Erythroblast (primary cell): ENCODE results near the gene NEUROG1.
A peak's percentile ranks its signal among the peaks of the same experiment; 100 is the strongest.

Source experiments
- DNase-seq, 2 experiments: peaks; one replicate each; lab custom pipeline; 2025; lab: John Stamatoyannopoulos, UW
- GATA1 ChIP-seq: IDR thresholded peaks from 2 replicates; pipeline ENCODE4 v1.6.1; 2011; ENCODE audit warnings: low read depth, mild to moderate bottlenecking, control low read depth, low read length, moderate library complexity
- POLR2A ChIP-seq: IDR thresholded peaks from 2 replicates; pipeline ENCODE4 v1.6.1; 2011; ENCODE audit warnings: mild to moderate bottlenecking, low read length

Gene NEUROG1

DNA sequence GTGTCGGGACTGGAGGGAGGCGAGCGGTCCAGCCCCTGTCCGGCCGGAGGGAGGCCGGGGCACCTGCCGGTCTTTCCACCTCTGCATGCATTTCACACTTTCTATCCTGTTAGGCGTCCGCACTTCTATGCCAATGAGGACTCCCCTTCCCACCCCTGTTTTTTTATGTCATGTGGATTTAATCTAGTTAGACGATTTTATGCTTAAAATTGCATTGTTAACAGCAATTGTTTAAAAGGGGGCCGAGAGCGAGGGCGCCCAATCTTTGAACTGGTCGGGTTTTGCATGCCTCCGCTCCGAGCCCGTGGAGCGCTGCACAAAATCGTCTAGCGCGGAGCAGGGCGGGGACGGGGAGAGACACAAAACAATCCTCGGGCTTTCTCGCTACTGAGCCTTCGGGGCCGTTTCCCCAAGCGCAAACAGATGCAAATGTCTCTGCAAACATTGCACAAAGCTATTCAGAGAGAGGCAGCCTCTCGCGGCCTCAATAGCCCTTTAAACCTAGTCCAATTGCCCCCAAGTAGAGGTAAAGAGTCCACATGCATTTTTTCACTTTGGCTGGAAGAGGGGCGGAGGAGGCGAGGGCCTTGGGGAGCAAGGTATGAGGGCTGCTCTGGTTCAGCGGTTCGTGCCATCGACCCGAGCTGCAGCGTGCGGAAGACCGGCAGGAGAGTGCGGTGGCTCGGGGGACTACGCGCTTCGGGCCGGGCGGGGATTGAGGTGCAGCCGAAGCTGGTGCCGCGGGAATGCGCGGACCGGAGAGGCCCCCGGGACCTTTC lies 46.1 kb downstream of the NEUROG1 start:
- TF ChIP-seq GATA1 = no peak
- no peak for DNase-seq

GRCh38 chr5:135488727-135489465 lies 46.9 kb downstream of the NEUROG1 start:
- DNase-seq = no peak

GRCh38 chr5:135487839-135488514 lies 47.8 kb downstream of the NEUROG1 start:
- no peak for TF ChIP-seq GATA1
- no peak for TF ChIP-seq POLR2A
- DNase-seq = no peak

More at GRCh38 chr5:135488727-135489465, 46.9 kb downstream of the NEUROG1 start:
- TF ChIP-seq GATA1 (no peak), POLR2A (no peak)

GRCh38 chr5:135487037-135487395 lies 48.7 kb downstream of the NEUROG1 start:
- DNase-seq = no peak
- TF ChIP-seq POLR2A (no peak), GATA1 (no peak)

- TF ChIP-seq GATA1 (no peak), POLR2A (no peak)
- peak in 1 of 2 experiments; percentile 18 for DNase-seq
Measured at GRCh38 chr5:135486131-135487036, 49.4 kb downstream of the NEUROG1 start.

DNA sequence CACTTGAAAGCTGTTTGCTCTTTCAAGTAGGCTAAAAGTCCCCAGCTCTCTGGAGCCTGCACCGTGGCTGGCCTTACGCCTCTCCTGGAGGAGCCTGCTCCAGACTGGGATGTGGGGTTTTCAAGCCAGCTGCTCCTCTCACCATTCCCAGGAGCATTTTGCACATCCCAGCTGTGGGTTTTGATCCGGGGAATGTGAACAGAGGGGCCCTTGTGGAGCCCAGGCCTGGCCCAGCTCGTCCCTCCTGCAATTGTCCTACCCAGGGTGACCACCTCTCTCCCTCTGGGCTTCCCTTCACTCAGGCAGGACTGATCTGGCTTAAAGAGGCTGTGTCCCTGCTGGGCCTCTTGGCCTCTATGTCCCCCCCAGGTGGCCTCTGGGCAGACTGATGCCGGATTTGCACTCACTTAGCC lies 51.1 kb downstream of the NEUROG1 start:
- no peak for DNase-seq
- TF ChIP-seq POLR2A (no peak), GATA1 (no peak)
